CD14-positive monocyte (primary cell): Measurements from ENCODE around the gene CNFN. TPM values are rescaled to one million over a fixed set of nuclear protein-coding genes. Genes with fewer than 3 reads are reported as not detected.

Experiments
- DNase-seq, 3 donors: peaks; one replicate each; pipeline ENCODE4 v3.0.0-alpha.2; 2011 to 2022
- H2AFZ ChIP-seq: 2 replicates; pipeline ENCODE4 v1.6.0; 2012; ENCODE audit warnings: mild to moderate bottlenecking, low read depth, low read length, inconsistent platforms; ENCODE audit not compliant: insufficient read depth, poor library complexity, severe bottlenecking
- H3K27ac ChIP-seq, 2 donors: 1 replicate in 1 of 2; 2 replicates in 1 of 2; pipeline ENCODE4 v1.5.1; 2012 to 2013; ENCODE audit warnings: low read length in 2 of 2, control low read depth in 1 of 2, inconsistent platforms in 1 of 2, low read depth in 1 of 2, mild to moderate bottlenecking in 1 of 2
- H3K27me3 ChIP-seq, 2 donors: one replicate each; pipeline versions ENCODE4 v1.6.0 to v1.6.1; 2011 to 2013; ENCODE audit warnings: low read length in 2 of 2; ENCODE audit not compliant: control insufficient read depth in 2 of 2, insufficient read depth in 2 of 2
- H3K36me3 ChIP-seq, 2 donors: replicated peaks in 1 of 2; 1 replicate in 1 of 2; 2 replicates in 1 of 2; pipeline versions ENCODE4 v1.5.1 to v1.6.1; 2012 to 2013; ENCODE audit warnings: low read length in 2 of 2, control low read depth in 1 of 2, inconsistent platforms in 1 of 2, mild to moderate bottlenecking in 1 of 2; ENCODE audit not compliant: insufficient read depth in 2 of 2, control insufficient read depth in 1 of 2
- H3K4me1 ChIP-seq, 2 donors: 1 replicate in 1 of 2; 2 replicates in 1 of 2; pipeline versions ENCODE4 v1.5.1 to v1.6.1; 2012 to 2013; ENCODE audit warnings: low read length in 2 of 2, control low read depth in 1 of 2, inconsistent platforms in 1 of 2, mild to moderate bottlenecking in 1 of 2, moderate library complexity in 1 of 2; ENCODE audit not compliant: insufficient read depth in 2 of 2, control insufficient read depth in 1 of 2
- H3K4me2 ChIP-seq: replicated peaks from 2 replicates; pipeline ENCODE3; 2012; ENCODE audit warnings: low read length, moderate library complexity, mild to moderate bottlenecking; ENCODE audit not compliant: poor library complexity, severe bottlenecking; ENCODE audit errors: extremely low read depth
- H3K4me3 ChIP-seq, 3 experiments: fragments of 200-600 bp in 1 of 3; sonication (generic) in 1 of 3; replicated peaks in 1 of 3; 1 replicate in 2 of 3; 2 replicates in 1 of 3; pipeline ENCODE4 v1.5.1; 2011 to 2013; ENCODE audit warnings: low read length in 3 of 3, mild to moderate bottlenecking in 3 of 3, control low read depth in 2 of 3, low read depth in 2 of 3, inconsistent platforms in 1 of 3, moderate library complexity in 1 of 3
- H3K79me2 ChIP-seq: 2 replicates; pipeline ENCODE4 v1.6.0; 2012; ENCODE audit warnings: mild to moderate bottlenecking, control low read depth, inconsistent platforms, low read length, moderate library complexity; ENCODE audit not compliant: insufficient read depth
- H3K9ac ChIP-seq: 2 replicates; pipeline ENCODE4 v1.6.0; 2017; ENCODE audit warnings: low read length, mild to moderate bottlenecking; ENCODE audit not compliant: insufficient read depth, poor library complexity, severe bottlenecking
- H3K9me3 ChIP-seq, 2 donors: replicated peaks in 1 of 2; 1 replicate in 1 of 2; 2 replicates in 1 of 2; pipeline versions ENCODE4 v1.5.1 to v1.6.1; 2012 to 2013; ENCODE audit warnings: low read length in 2 of 2, control low read depth in 1 of 2; ENCODE audit not compliant: control insufficient read depth in 1 of 2, insufficient read depth in 1 of 2
- H4K20me1 ChIP-seq: 2 replicates; pipeline ENCODE4 v1.6.0; 2012; ENCODE audit warnings: mild to moderate bottlenecking, low read length, control low read depth, moderate library complexity; ENCODE audit not compliant: insufficient read depth
- H3K27ac Mint-ChIP-seq, 7 donors: one replicate each; pipeline ENCODE4 v1.8.0; 2020; ENCODE audit warnings: mild to moderate bottlenecking in 7 of 7, mixed read lengths in 7 of 7, moderate library complexity in 6 of 7, inconsistent platforms in 2 of 7
- H3K27me3 Mint-ChIP-seq, 3 donors: one replicate each; pipeline ENCODE4 v1.8.0; 2021 to 2022; ENCODE audit warnings: low read depth in 3 of 3, mild to moderate bottlenecking in 3 of 3, mixed read lengths in 3 of 3, moderate library complexity in 3 of 3, inconsistent platforms in 1 of 3
- H3K36me3 Mint-ChIP-seq, 2 donors: one replicate each; pipeline ENCODE4 v1.8.0; 2020; ENCODE audit warnings: mixed read lengths in 2 of 2, inconsistent platforms in 1 of 2, mild to moderate bottlenecking in 1 of 2
- H3K4me1 Mint-ChIP-seq: one replicate; pipeline ENCODE4 v1.8.0; 2020; ENCODE audit warnings: mild to moderate bottlenecking, mixed read lengths
- H3K4me3 Mint-ChIP-seq, 2 donors: one replicate each; pipeline ENCODE4 v1.8.0; 2020; ENCODE audit warnings: mild to moderate bottlenecking in 2 of 2, mixed read lengths in 2 of 2, moderate library complexity in 1 of 2
- H3K9me3 Mint-ChIP-seq, 7 donors: one replicate each; pipeline ENCODE4 v1.8.0; 2020 to 2022; ENCODE audit warnings: mixed read lengths in 7 of 7, mild to moderate bottlenecking in 6 of 7, moderate library complexity in 6 of 7, inconsistent platforms in 2 of 7
- WGBS: methylation state at CpG from one replicate; pipeline ENCODE4 v1.1.5; 2013; ENCODE audit warnings: missing lambda C conversion rate; ENCODE audit not compliant: insufficient coverage; 5-methylcytosine and 5-hydroxymethylcytosine counted together
- intact Hi-C, 2 donors: fragments of 100-400 bp; cut with micrococcal nuclease; formaldehyde crosslinking; loops; one replicate each; pipeline versions ENCODE4 v1.15.0 to v1.15.1; 2023
- polyA plus RNA-seq, 3 donors: library from polyadenylated mRNA; depleted of rRNA in 1 of 3; unstranded in 2 of 3; stranded (reverse) in 1 of 3; fragments of 300-500 nt in 2 of 3; fragments of >200 nt in 1 of 3; fragmentation: Illumina TruSeq in 2 of 3; gene quantifications; 1 replicate in 2 of 3; 2 replicates in 1 of 3; pipeline ENCODE4 v1.2.3, GENCODE V29; 2012 to 2021
- TF ChIP-seq, protein P1 (sequence below): fragments of 200-600 bp; IDR thresholded peaks from one replicate; pipeline ENCODE4 v1.8.0; 2022; ENCODE audit warnings: antibody characterized with exemption, mild to moderate bottlenecking

Gene CNFN
- polyA plus RNA-seq, 3 donors: 0.64 to 6.4 (median 3.4) TPM

DNA sequence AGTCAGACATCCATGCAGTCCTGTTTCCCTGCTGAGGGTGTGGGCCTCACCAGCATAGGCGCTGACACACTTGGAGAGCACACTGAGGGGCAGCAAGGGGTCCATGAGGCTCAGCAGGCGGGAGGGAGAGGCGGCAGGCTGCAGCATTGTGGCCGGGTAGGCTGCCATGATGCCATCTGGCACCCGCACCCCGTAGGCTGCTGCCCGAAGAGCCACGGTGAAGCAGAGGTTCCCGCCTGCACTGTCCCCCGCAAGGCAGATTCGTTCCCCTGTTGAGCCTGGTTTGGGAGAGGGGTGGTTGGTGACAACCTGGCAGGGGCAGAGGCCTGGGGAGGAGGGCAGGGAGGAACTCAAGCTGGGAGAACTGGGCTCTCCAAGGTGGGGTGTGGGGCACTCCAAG, 16.0 kb upstream of the CNFN start:
- TF ChIP-seq, protein P1, sequence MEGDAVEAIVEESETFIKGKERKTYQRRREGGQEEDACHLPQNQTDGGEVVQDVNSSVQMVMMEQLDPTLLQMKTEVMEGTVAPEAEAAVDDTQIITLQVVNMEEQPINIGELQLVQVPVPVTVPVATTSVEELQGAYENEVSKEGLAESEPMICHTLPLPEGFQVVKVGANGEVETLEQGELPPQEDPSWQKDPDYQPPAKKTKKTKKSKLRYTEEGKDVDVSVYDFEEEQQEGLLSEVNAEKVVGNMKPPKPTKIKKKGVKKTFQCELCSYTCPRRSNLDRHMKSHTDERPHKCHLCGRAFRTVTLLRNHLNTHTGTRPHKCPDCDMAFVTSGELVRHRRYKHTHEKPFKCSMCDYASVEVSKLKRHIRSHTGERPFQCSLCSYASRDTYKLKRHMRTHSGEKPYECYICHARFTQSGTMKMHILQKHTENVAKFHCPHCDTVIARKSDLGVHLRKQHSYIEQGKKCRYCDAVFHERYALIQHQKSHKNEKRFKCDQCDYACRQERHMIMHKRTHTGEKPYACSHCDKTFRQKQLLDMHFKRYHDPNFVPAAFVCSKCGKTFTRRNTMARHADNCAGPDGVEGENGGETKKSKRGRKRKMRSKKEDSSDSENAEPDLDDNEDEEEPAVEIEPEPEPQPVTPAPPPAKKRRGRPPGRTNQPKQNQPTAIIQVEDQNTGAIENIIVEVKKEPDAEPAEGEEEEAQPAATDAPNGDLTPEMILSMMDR: no peak
- intact Hi-C loops: no loop called here
- Histone ChIP-seq H3K4me1 (peaks cover 9 to 11% of the 10 kb centered on the region in 2 donors), H2AFZ (no peak overlapping the region), H3K9me3 (no peaks in the 10 kb centered on the region), H3K36me3 (no peaks in the 10 kb centered on the region), H4K20me1 (peaks cover 15% of the 10 kb centered on the region), H3K27me3 (peaks cover 0 to 9% of the 10 kb centered on the region in 2 donors), H3K27ac (no peak overlapping the region), H3K4me2 (no peak overlapping the region), H3K4me3 (no peak overlapping the region), H3K79me2 (no peaks in the 10 kb centered on the region), H3K9ac (no peak overlapping the region)
- Mint-ChIP-seq H3K27me3 (peaks cover 16 to 18% (median 18%) of the 10 kb centered on the region in 3 donors), H3K36me3 (peaks cover 13 to 20% of the 10 kb centered on the region in 2 donors), H3K27ac (no peak overlapping the region), H3K4me3 (no peak overlapping the region), H3K4me1 (peaks cover 9% of the 10 kb centered on the region), H3K9me3 (peaks cover 0 to 4% (median 0%) of the 10 kb centered on the region in 7 donors)
- no peak for DNase-seq
- 95% methylated on average over 11 of the region's 11 CpGs for WGBS

DNA sequence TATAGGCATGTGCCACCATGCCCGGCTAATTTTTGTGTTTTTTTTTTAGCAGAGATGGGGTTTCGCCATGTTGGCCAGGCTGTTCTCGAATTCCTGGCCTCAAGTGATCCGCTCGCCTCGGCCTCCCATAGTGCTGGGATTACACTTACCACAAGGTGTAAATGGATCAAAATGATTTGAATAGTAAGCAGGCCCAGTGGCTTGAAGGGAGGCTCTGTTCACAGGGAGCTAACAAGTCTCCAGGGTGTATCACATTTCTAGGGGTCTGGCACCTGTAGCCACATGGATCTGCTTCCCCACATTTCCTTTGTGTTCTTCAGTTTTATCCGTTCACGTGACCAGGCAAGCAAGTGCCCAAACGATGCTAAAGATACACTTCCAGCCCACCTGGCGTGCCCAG, 13.5 kb upstream of the CNFN start:
- Histone ChIP-seq H3K4me1 (peaks cover 11 to 14% of the 10 kb centered on the region in 2 donors), H3K36me3 (no peaks in the 10 kb centered on the region), H3K9ac (no peak overlapping the region), H4K20me1 (peaks cover 23% of the 10 kb centered on the region), H3K27ac (no peak overlapping the region), H3K79me2 (no peaks in the 10 kb centered on the region), H3K27me3 (peaks cover 0 to 9% of the 10 kb centered on the region in 2 donors), H3K4me3 (no peak overlapping the region), H2AFZ (no peak overlapping the region), H3K4me2 (no peak overlapping the region), H3K9me3 (no peaks in the 10 kb centered on the region)
- Mint-ChIP-seq H3K27me3 (peaks cover 22 to 26% (median 22%) of the 10 kb centered on the region in 3 donors), H3K36me3 (peaks cover 18 to 28% of the 10 kb centered on the region in 2 donors), H3K27ac (no peak overlapping the region), H3K4me1 (peaks cover 16% of the 10 kb centered on the region), H3K9me3 (peaks cover 0 to 4% (median 0%) of the 10 kb centered on the region in 7 donors), H3K4me3 (no peak overlapping the region)
- intact Hi-C loops: no loop called here
- TF ChIP-seq, protein P1: no peak
- no peak for DNase-seq
- 100% methylated on average over 3 of the region's 10 CpGs for WGBS
